Nephron progenitor cell (in vitro differentiated cells): ENCODE results near the gene TEX53.

Experiments
- DNase-seq: peaks from one replicate; pipeline ENCODE4 v3.0.0; 2021
- H3K27ac Mint-ChIP-seq: 2 replicates; pipeline ENCODE4 v1.8.0; 2021; ENCODE audit warnings: mild to moderate bottlenecking, moderate library complexity, mixed read lengths
- H3K27me3 Mint-ChIP-seq: 2 replicates; pipeline ENCODE4 v1.8.0; 2021; ENCODE audit warnings: mild to moderate bottlenecking, low read depth, mixed read lengths; ENCODE audit not compliant: poor library complexity
- H3K36me3 Mint-ChIP-seq: 2 replicates; pipeline ENCODE4 v1.8.0; 2021; ENCODE audit warnings: low read depth, mixed read lengths
- H3K4me1 Mint-ChIP-seq: 2 replicates; pipeline ENCODE4 v1.8.0; 2021; ENCODE audit warnings: mixed read lengths
- H3K4me3 Mint-ChIP-seq: 2 replicates; pipeline ENCODE4 v1.8.0; 2021; ENCODE audit warnings: mild to moderate bottlenecking, moderate library complexity, mixed read lengths
- H3K9me3 Mint-ChIP-seq: 2 replicates; pipeline ENCODE4 v1.8.0; 2021; ENCODE audit warnings: mild to moderate bottlenecking, moderate library complexity, mixed read lengths
- TF ChIP-seq, protein P1 (sequence below): fragments of 200-600 bp; sonication (generic); IDR thresholded peaks from 2 replicates; pipeline ENCODE4 v1.5.0; 2021; ENCODE audit warnings: antibody characterized with exemption

The TEX53 gene

DNA sequence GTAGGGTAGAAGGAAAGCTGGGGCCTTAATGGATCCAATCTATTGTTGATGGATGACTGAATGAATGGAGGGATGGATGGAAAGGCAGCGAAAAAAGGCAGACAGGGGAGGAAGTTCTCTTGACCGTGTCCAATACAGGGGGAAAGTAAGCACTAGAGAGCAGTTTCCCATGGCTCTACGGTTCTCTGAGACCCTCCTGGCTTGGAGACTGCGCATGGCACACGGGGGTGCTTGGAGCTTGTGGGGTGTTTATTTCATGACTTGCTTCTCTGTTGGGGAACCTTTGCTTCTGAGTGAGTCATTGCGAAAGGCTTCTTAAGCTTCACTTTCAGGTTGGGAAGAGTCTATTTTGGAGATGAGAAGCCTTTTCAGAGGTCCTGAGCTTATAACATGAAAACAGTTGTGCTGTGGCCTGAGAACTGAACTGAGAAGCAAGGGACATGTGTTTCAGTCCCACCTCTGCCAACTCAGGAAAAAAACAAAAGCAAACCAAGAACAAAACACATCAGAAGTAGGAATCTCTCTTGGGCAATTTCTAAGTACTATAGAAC, 37.2 kb upstream of the TEX53 start:
- no peaks in the 10 kb centered on the region for H3K36me3 Mint-ChIP-seq
- peaks cover 11% of the 10 kb centered on the region for H3K27me3 Mint-ChIP-seq
- peaks cover 3% of the 10 kb centered on the region for H3K9me3 Mint-ChIP-seq
- no peaks in the 10 kb centered on the region for H3K4me1 Mint-ChIP-seq
- TF ChIP-seq, protein P1, sequence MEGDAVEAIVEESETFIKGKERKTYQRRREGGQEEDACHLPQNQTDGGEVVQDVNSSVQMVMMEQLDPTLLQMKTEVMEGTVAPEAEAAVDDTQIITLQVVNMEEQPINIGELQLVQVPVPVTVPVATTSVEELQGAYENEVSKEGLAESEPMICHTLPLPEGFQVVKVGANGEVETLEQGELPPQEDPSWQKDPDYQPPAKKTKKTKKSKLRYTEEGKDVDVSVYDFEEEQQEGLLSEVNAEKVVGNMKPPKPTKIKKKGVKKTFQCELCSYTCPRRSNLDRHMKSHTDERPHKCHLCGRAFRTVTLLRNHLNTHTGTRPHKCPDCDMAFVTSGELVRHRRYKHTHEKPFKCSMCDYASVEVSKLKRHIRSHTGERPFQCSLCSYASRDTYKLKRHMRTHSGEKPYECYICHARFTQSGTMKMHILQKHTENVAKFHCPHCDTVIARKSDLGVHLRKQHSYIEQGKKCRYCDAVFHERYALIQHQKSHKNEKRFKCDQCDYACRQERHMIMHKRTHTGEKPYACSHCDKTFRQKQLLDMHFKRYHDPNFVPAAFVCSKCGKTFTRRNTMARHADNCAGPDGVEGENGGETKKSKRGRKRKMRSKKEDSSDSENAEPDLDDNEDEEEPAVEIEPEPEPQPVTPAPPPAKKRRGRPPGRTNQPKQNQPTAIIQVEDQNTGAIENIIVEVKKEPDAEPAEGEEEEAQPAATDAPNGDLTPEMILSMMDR, result no peak
- H3K27ac Mint-ChIP-seq, result no peak overlapping the region
- DNase-seq, result no peak
- no peak overlapping the region for H3K4me3 Mint-ChIP-seq

DNA sequence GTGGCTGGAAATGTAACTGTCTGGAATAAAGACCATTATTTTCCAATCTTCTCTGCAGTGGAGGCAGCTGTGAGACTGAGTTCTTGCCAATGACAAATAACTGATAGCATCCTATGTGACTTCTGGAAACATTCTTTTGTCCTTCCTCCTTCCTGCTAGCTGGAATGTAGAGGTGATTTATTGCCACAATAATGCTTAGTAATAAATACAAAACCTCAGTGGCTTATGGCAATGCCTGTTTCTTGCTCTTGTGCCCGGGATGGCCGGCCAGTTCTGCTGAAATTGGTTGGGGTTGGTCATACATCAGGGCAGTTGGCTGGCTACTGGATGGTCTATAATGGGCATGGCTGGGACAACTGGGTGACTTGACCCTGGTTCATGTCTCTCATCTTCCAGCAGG, 36.5 kb upstream of the TEX53 start:
- TF ChIP-seq, protein P1, result no peak
- Mint-ChIP-seq H3K9me3 (no peaks in the 10 kb centered on the region), H3K4me3 (no peak overlapping the region), H3K27ac (no peak overlapping the region), H3K27me3 (peaks cover 11% of the 10 kb centered on the region), H3K36me3 (no peaks in the 10 kb centered on the region), H3K4me1 (no peaks in the 10 kb centered on the region)
- no peak for DNase-seq

DNA sequence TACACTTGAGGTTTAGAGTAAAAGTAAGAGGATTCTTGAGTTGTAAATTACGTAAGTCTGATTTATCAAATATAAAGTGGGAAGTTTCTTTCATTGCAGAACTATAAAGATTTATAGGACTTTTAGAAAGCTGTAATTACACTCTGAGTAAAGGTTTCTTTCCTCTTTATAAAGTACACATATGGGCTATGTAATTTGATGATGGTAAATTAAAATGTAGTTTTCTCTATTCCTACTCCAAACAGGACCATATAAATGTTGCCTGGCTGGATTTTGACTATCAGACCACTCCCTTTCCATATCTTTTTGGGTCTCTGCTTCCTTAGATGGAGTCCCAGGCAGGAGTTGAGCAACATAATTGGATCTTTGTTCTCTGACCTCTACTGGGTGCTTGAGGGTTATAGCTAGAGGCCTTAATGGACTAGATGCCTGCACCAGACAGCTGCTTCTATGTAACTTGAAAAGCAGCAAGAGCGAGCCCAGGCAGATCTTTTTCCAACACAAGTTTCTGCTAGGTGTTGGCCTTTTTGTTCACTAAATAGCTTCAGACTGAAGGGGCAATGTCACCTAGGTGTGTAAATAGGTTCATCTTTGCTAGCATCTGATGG, 35.7 kb upstream of the TEX53 start:
- Mint-ChIP-seq H3K9me3 (no peaks in the 10 kb centered on the region), H3K27me3 (peaks cover 11% of the 10 kb centered on the region), H3K27ac (no peak overlapping the region), H3K36me3 (no peaks in the 10 kb centered on the region), H3K4me3 (no peak overlapping the region), H3K4me1 (no peaks in the 10 kb centered on the region)
- TF ChIP-seq, protein P1, result no peak
- DNase-seq, result no peak

DNA sequence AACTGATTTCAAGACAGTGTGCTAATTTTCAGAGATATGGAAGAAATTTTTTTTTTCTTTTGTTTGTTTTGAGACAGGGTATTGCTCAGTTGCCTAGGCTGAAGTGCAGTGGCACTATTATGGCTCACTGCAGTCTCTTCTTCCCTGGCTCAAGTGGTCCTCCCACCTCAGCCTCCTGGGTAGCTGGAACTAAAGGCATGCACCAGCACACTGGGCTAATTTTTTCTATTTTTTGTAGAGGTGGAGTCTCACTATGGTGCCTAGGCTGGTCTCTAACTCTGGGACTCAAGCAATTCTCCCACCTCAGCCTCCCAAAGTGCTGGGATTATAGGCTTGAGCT, 34.3 kb upstream of the TEX53 start:
- Mint-ChIP-seq H3K4me3 (no peak overlapping the region), H3K9me3 (no peaks in the 10 kb centered on the region), H3K36me3 (no peaks in the 10 kb centered on the region), H3K27me3 (peaks cover 11% of the 10 kb centered on the region), H3K27ac (no peak overlapping the region), H3K4me1 (no peaks in the 10 kb centered on the region)
- DNase-seq, result no peak
- TF ChIP-seq, protein P1, result no peak

DNA sequence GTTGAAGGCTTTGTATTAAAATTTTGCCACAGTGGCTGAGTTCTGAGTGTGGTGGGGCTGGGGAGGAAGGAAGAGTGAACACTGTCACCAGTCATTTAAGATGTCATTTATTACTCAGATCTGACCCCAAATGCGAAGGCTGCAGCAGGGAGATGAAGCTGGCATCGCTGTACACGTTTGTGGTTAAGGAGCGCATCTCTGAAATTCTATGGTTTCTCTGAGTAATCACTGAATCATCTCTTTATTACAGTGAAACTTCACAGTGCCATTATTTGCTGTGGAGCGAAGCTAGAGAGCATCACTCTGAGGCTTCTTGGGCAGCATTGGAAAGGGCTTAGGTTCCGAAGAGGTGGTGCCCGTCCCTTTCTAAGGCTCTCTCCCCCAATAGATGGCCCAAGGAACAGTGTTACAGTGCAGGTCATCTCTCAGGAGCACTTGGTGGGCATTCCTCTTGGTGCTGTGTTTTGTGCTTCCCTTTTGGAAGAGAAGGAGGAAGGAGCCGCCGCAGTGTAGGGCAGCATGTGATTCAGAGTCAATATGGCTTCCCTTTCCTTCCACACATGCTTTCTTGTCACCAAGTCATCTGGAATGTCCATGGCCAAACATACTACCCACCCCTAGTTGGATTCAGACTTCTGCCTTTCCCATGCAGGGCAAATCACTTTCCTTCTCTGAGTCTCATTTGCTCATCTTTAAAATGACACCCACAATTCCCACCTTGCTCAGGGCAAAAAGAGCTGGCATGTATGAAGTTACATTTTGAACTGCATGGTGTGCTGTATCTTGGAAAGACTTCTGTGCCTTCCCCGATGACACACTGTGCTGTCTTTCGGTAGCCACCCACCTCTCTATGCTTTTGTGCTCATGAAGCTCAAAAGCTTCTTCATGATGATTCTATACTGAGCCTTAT, 33.7 kb upstream of the TEX53 start:
- Mint-ChIP-seq H3K27me3 (peaks cover 11% of the 10 kb centered on the region), H3K4me1 (no peaks in the 10 kb centered on the region), H3K4me3 (no peak overlapping the region), H3K9me3 (no peaks in the 10 kb centered on the region), H3K36me3 (no peaks in the 10 kb centered on the region), H3K27ac (no peak overlapping the region)
- TF ChIP-seq, protein P1, result no peak
- no peak for DNase-seq
